Umbilical cord (tissue), 2 donors: ENCODE measurements around the gene LMO3. TPM values are rescaled to one million over a fixed set of nuclear protein-coding genes. Genes with fewer than 3 reads are reported as not detected.
A peak's percentile ranks its signal among the peaks of the same experiment; 100 is the strongest.

ENCODE experiments used
- DNase-seq: peaks from one replicate; pipeline ENCODE4 v3.0.0-alpha.2; 2015; ENCODE audit warnings: low spot score
- total RNA-seq: library from RNA; depleted of rRNA; stranded (reverse); fragments of >200 nt; gene quantifications from one replicate; pipeline ENCODE4 v1.2.3, GENCODE V29; 2014; ENCODE audit warnings: low replicate concordance; ENCODE audit not compliant: insufficient read depth

LMO3 gene
- total RNA-seq: 104 TPM

DNA sequence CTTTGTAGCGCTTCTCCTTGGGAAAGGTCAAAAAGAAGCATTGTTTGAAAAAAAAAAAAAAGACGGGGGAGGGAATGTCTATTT, at the start of gene LMO3:
LMO3 (minus strand) TSS at position 46 of the 84 bp plus-strand sequence. CDS start 5,302 bp downstream, outside the sequence.
- no peak for DNase-seq

DNA sequence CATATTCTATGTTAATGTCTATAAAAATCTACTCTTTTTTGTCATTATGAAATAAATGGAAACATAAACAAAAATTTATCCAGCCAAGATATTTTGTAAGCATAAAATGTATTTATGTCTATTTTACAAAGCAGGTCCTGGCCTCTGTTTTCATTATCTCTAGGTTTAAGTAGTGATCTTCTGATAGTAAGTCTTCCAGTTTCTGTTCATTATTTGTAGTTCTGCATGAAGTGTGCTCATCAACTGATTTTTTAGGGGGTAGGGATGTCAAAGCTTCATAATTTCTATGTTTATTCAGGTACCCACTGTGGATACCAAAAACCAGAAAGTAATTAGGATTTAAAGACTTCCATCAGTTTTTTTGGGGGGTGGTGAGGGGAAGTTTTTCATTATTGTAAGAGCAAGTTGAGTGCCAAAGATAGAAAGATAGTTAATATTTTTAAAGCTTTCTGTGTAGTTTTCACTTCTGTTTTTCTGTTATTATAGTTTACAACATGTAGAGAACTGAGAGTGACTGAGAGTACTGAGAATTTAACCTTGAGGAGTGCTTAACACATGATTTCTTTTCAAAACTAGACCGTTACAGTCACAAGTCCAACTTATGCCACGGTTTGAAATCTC, 30.6 kb upstream of the LMO3 start:
- DNase-seq: no peak

DNA sequence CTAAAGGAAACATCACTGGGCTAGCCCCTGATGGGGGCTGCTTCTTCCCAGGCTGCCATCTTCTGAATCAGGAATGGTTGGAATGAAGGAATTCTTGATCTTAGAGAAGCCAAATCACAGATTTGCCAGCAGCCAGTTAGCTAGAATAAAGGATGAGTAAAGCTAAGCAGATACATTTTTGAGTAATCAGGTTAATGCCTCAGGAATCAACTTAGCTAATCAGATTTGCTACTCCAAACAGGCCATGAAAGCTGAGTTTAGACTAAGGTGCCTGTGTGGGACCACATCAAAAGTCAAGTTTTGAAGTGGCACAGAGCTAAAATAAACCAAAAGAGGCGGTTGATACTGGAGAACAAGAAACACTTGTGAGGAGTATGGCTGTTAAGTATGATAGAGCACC, 28.8 kb upstream of the LMO3 start:
- DNase-seq: peak; percentile 74

- DNase-seq: no peak
These were observed 21.0 kb upstream of the LMO3 start for GRCh38 chr12:16626991-16627390.

GRCh38 chr12:16622338-16622737, 16.4 kb upstream of the LMO3 start:
- peak; percentile 71 for DNase-seq

DNA sequence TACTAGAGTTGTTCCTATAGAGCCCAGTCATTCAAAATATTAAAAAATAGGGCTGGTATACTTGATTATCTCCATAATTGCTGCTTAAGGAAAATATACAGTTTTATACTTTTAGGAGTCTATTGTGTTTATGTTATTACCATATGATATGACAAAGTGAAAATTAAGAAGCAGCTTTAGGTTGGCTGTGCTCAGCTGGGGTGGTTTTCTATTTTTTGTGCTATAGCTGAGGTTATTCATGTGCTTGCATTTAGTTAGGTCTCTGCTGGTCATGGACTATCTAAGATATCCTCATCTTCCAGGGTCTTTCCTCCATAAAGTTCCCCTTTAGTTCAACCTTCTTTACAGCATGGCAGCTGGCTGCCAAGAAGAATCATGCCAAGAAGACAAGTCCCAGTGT, 13.6 kb upstream of the LMO3 start:
- DNase-seq: no peak

- DNase-seq: no peak
These were observed 12.3 kb upstream of the LMO3 start for GRCh38 chr12:16618256-16618655.

DNA sequence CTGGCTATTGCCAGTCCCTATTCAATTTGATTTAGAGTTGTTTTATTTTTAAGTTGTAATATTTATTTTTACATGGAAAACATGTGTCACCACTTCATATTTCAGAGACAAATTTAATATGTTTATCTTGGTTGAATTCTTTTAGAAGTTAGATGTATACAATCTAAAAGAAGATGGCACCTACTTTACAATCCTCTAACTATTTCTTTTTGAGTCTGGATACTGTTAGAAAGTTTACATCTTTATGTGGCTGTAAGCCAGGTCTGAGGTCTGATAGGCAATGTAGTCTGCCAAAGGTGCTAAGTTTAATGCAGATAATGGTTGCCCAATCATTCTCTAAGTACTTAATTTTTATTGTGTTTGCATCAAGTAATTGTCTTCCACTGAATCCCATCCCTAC, 7.2 kb upstream of the LMO3 start:
- DNase-seq: no peak

GRCh38 chr12:16612647-16613046, 6.7 kb upstream of the LMO3 start:
- no peak for DNase-seq

DNA sequence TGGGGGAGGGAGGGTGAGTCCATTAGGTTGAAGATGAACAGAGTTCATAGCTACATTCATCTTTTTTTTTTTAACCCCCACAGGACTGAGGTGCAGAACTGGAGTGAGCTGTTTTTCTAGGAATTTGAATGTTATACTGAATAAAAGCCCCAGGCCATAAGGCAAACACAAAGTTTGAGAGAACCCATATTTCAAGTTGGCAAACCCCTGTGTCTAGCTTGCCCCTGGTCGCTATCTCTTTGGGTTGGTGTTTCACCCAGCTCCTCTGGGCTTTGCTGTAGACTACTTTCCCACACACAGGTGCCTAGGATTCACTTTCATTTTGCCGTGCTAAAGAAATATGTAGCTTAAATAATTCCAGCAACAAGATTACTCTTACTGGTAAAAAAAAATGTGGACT, 5.2 kb upstream of the LMO3 start:
- no peak for DNase-seq

DNA sequence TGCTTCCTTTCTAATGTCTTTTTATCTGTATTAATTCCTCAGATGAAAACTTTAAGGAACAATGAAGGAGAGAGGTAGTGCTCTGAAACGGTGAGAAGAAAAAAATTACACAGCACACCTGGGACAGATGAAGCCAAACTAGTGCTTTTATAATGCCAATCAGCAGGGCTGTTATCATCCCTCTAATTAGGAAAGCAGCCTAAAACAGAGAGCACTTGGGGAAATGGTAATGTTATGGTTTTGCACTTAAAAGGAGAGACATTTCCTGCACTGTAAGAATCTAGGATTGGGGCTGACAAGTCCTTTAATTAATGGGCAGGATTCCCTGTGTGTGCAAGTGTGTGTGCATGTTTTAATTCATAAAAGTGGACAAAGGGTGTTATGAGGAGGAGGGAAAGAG, 4.8 kb upstream of the LMO3 start:
- no peak for DNase-seq

DNA sequence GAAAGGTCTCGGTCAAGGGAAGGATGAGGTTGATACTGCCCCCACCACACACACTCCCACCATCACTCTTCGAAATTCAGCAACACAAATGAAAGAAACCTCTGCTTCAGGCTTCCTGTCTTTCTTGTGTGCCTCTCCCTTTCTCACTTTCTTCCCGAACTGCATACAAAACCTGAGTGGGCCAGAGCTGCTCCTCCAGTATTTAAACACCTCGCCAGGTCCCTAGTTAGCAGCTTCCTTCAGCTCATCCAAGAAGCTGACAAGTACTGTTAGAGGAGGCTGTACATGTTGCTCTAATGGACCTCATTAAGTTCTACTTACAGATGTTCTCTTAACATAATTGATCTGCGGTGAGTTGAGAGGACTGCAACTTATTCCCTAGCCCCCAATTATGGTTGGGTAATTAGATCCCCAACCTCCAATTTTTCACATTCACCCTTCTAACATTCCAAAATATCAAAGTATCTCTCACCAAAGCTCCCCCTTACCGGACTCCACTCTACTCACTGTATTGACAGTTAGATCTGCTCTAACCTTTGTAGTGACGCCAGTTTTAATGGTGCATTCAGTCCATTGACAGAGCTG, 4.1 kb upstream of the LMO3 start:
- no peak for DNase-seq

DNA sequence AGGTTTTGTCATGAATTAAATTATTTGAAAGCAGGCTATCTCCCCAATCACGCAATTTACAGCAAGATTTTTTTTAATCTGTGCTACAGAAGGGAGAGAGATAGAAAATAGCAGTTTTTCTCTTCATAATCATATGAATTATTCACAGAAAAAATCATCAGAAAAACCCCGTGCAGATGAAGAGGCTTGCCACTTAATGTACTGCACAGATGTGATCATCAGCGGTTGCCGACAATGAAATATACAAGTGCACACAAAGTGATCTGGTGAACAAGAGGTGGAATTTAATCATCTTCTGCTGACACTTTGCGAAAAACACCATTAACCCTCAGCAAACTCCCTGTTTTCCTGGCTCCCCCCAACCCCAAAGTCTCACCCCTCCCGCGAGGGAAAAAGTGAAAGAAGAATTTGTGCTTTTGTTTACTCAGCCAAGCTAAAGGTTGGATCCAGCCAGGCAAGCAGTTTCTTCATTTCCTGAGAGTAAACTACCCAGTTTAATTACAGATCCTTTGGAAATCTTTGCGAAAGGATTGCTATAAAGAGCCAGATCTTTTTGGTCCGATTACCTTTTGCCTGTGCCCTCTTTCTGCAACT, 3.1 kb upstream of the LMO3 start:
- DNase-seq: peak; percentile 38

- DNase-seq: peak; percentile 73
These were observed 2.2 kb upstream of the LMO3 start for GRCh38 chr12:16607906-16608775.

DNA sequence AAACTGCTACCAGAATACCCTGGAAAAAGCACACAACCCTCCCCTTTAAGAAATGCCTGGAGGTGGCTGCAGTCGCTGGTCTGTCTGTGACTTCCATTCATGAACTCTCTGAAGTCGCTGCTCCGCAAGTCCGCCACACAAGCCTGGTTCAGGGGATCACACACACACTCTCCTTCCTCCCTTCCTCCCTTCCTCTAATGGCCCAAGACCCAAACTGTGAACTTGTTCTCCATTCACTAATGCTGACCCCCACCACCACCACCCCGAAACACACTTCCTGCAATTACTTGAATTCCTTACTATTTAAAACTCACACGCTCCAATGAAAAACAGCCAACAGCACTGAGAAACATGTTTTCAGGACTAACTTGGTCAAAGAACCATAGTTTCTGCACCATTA, 1.0 kb upstream of the LMO3 start:
- DNase-seq: peak; percentile 47

DNA sequence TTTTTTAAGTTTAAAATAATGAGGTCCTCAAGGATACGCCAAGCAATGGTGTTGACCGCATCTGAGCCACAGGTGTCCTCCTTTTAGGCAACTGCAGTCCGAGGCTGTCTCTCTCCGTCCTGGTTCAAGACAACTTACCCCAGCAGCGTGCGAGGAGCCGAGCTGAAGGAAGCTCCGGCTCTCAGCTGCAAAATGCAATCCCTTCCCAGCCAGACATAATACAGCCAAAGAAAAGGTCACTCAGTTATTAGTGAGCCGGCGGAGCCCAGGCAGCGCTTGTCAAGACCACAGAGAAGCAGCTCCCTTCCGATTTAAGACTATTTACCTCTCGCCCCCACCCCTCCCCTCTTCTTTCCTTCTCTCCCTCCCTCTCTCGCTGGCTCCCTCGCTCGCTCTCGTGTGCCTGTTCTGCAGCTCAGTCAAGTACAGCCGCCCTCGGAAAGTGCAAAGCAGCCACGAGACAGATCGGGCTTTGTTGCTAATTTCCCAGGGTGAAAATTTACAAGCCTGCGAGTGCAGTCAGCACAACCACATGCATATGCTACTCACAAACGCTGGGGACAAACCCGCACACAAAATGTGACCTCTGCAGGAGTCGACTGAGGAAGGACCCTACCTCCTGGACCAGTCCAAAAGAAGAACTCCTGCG, 363 bp upstream of the LMO3 start:
- peak; percentile 81 for DNase-seq

DNA sequence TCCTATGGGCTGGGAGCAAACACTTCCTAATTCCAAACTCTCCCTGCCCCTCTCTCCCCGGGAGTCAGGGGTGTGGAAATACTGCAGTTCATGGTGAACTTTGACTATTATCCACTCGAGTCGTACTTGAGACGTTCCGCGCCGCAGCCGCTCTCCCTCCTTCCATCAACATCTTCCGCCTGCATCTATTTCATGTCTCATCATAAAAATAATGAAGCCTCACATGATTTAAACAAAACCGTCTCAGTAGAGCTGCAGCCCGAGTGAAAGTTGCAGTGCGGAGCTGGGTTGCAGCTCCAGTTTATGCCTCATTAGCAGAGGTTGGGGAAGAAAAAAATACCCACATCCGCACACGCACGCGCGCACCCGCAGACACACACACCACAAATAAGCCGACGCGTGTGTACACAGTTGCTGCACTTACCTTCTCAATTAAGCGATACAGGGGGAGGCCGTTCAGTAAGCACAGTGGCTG, 283 bp downstream of the LMO3 start:
- peak; percentile 62 for DNase-seq

DNA sequence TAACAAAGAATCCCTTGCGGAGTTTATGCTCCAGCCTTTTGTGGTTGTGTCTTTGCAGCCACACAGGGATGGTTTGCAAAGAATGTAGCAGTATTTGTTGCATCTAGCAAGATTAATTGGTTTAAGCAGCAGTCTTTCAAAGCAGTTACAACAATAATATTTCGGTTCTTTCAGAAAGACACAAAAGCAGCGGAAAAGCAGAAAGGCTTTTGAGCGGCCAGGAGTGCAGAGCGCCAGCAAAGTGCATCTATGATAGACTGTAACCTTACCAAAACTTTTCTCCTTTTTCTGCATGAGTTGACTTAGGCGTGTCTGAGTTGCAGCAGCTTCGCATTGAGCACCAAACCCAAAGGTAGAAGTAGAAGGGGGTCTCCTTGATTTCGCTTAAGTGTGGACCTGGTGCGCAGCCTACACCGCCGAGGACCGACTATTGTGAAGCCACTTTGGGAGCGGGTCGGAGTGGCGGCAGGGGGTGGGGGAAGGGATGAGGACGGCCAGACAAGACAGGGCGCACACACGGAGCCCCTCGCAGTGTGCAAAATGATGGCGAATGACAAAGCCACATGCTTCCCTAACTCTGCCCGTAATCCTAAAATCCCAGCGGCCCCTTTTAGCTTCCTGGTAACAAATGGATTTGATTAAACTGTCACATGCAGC, 1.2 kb downstream of the LMO3 start:
- DNase-seq: peak; percentile 55

GRCh38 chr12:16603916-16604575, 1.9 kb downstream of the LMO3 start:
- DNase-seq: peak; percentile 79

GRCh38 chr12:16603260-16603915, 2.6 kb downstream of the LMO3 start:
- DNase-seq: peak; percentile 40

GRCh38 chr12:16602412-16602811, 3.5 kb downstream of the LMO3 start:
- peak; percentile 77 for DNase-seq
